HG02885 (cell line): ENCODE results near the gene SLITRK2.

ENCODE experiments used
- ATAC-seq: cut with Tn5 transposase; IDR thresholded peaks from one replicate; pipeline ENCODE4 v1.9.1; 2021; ENCODE audit warnings: mild to moderate bottlenecking; ENCODE audit not compliant: unreplicated experiment, poor library complexity

SLITRK2 gene

GRCh38 chrX:145817331-145818185 is at the start of gene SLITRK2:
Gene SLITRK2 (plus strand): TSS chrX:145817829. CDS start chrX:145822426, 4,597 bp downstream.
- no peak for ATAC-seq

- ATAC-seq, result no peak
These were observed 44.6 kb upstream of the SLITRK2 start for GRCh38 chrX:145773006-145773405.

- ATAC-seq, result no peak
These were observed 25.3 kb upstream of the SLITRK2 start for GRCh38 chrX:145792281-145792680.

GRCh38 chrX:145803508-145803907 is 14.1 kb upstream of the SLITRK2 start:
- no peak for ATAC-seq

GRCh38 chrX:145813081-145813480 is 4.5 kb upstream of the SLITRK2 start:
- no peak for ATAC-seq

- ATAC-seq, result no peak
These were observed 871 bp upstream of the SLITRK2 start for GRCh38 chrX:145816601-145817315.

GRCh38 chrX:145818186-145819113 is 821 bp downstream of the SLITRK2 start:
- ATAC-seq, result no peak

GRCh38 chrX:145820825-145821224 is 3.2 kb downstream of the SLITRK2 start:
- no peak for ATAC-seq

- no peak for ATAC-seq
These were observed 3.8 kb downstream of the SLITRK2 start for GRCh38 chrX:145821291-145821897.

GRCh38 chrX:145821898-145822571 is 4.4 kb downstream of the SLITRK2 start:
- no peak for ATAC-seq

- ATAC-seq, result no peak
These were observed 5.5 kb downstream of the SLITRK2 start for GRCh38 chrX:145823132-145823531.

- no peak for ATAC-seq
These were observed 8.3 kb downstream of the SLITRK2 start for GRCh38 chrX:145825896-145826295.

- no peak for ATAC-seq
These were observed 8.8 kb downstream of the SLITRK2 start for GRCh38 chrX:145826466-145826865.

GRCh38 chrX:145832796-145833195 is 15.2 kb downstream of the SLITRK2 start:
- ATAC-seq, result no peak

- no peak for ATAC-seq
These were observed 22.9 kb downstream of the SLITRK2 start for GRCh38 chrX:145840531-145840930.

- ATAC-seq, result no peak
These were observed 25.7 kb downstream of the SLITRK2 start for GRCh38 chrX:145843146-145843904.

- no peak for ATAC-seq
These were observed 27.3 kb downstream of the SLITRK2 start for GRCh38 chrX:145844886-145845285.

GRCh38 chrX:145848448-145848847 is 30.8 kb downstream of the SLITRK2 start:
- no peak for ATAC-seq

- no peak for ATAC-seq
These were observed 31.2 kb downstream of the SLITRK2 start for GRCh38 chrX:145848857-145849256.
